CD4-positive, alpha-beta T cell treated with Interleukin-1 beta for 1 hour (primary cell): Measurements from ENCODE around the gene LITAFD.
"Not testable (repeated sequence)": the region's sequence is repeated elsewhere in the genome, so short reads cannot be mapped to it uniquely, and the experiment has no call there.

Experiments
- DNase-seq, 2 donors: peaks; one replicate each; pipeline ENCODE4 v3.0.0-alpha.2; 2020 to 2022

Gene LITAFD

GRCh38 chr16:8882041-8882617, at the start of gene LITAFD:
TSS of gene LITAFD (plus strand) at chr16:8882351. CDS start at chr16:8884356, 2,005 bp downstream.
- no peak for DNase-seq

GRCh38 chr16:8832717-8833105, 49.4 kb upstream of the LITAFD start:
- peak in 1 of 2 donors; percentile 38 for DNase-seq

- not testable (repeated sequence) for DNase-seq
Measured at GRCh38 chr16:8836797-8837196, 45.4 kb upstream of the LITAFD start.

GRCh38 chr16:8837594-8837993, 44.6 kb upstream of the LITAFD start:
- not testable (repeated sequence) for DNase-seq

GRCh38 chr16:8842016-8842415, 40.1 kb upstream of the LITAFD start:
- DNase-seq = not testable (repeated sequence)

- DNase-seq = not testable (repeated sequence)
Measured at GRCh38 chr16:8843296-8843695, 38.9 kb upstream of the LITAFD start.

- DNase-seq = no peak
Measured at GRCh38 chr16:8845699-8846298, 36.4 kb upstream of the LITAFD start.

GRCh38 chr16:8846401-8846932, 35.7 kb upstream of the LITAFD start:
- DNase-seq = no peak

- DNase-seq = no peak
Measured at GRCh38 chr16:8847145-8847544, 35.0 kb upstream of the LITAFD start.

- no peak for DNase-seq
Measured at GRCh38 chr16:8847623-8848022, 34.5 kb upstream of the LITAFD start.

GRCh38 chr16:8848231-8848938, 33.8 kb upstream of the LITAFD start:
- DNase-seq = no peak

- no peak for DNase-seq
Measured at GRCh38 chr16:8848939-8849391, 33.2 kb upstream of the LITAFD start.

- no peak for DNase-seq
Measured at GRCh38 chr16:8849411-8850011, 32.6 kb upstream of the LITAFD start.

GRCh38 chr16:8850279-8850885, 31.8 kb upstream of the LITAFD start:
- peak in 1 of 2 donors; percentile 37 for DNase-seq

- no peak for DNase-seq
Measured at GRCh38 chr16:8851761-8852403, 30.3 kb upstream of the LITAFD start.

- DNase-seq = no peak
Measured at GRCh38 chr16:8852534-8852933, 29.6 kb upstream of the LITAFD start.

- no peak for DNase-seq
Measured at GRCh38 chr16:8853150-8853549, 29.0 kb upstream of the LITAFD start.

- no peak for DNase-seq
Measured at GRCh38 chr16:8853611-8854010, 28.5 kb upstream of the LITAFD start.

GRCh38 chr16:8854298-8854948, 27.7 kb upstream of the LITAFD start:
- DNase-seq = no peak

GRCh38 chr16:8855051-8855786, 26.9 kb upstream of the LITAFD start:
- no peak for DNase-seq

GRCh38 chr16:8855972-8856371, 26.2 kb upstream of the LITAFD start:
- no peak for DNase-seq
